ENCODE data around the gene RPS6KC1.

DNA sequence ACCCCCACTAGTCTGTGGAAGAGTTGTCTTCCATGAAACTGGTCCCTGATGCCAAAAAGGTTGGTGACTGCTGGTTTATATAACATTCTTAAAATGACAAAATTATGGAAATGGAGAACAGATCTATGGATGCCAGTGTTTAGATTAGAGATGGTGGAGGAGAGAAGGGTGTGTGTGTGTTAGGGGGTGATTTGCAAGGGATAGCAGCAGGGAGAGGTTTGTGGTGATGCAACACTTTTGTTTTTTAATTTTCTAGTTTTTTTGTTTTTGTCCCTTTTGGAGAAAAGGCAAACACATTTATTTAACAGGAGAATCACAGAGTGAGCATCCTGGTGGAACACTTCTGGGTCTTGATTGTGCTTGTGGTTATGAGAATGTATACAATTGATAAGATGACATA lies 143.8 kb downstream of the RPS6KC1 start:
- TF ChIP-seq, protein P1, sequence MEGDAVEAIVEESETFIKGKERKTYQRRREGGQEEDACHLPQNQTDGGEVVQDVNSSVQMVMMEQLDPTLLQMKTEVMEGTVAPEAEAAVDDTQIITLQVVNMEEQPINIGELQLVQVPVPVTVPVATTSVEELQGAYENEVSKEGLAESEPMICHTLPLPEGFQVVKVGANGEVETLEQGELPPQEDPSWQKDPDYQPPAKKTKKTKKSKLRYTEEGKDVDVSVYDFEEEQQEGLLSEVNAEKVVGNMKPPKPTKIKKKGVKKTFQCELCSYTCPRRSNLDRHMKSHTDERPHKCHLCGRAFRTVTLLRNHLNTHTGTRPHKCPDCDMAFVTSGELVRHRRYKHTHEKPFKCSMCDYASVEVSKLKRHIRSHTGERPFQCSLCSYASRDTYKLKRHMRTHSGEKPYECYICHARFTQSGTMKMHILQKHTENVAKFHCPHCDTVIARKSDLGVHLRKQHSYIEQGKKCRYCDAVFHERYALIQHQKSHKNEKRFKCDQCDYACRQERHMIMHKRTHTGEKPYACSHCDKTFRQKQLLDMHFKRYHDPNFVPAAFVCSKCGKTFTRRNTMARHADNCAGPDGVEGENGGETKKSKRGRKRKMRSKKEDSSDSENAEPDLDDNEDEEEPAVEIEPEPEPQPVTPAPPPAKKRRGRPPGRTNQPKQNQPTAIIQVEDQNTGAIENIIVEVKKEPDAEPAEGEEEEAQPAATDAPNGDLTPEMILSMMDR (conservative IDR thresholded peaks at IDR 0.05) = no peak
- no peak for TF ChIP-seq ZFX (IDR thresholded peaks at IDR 0.05)

All from C4-2B (cell line).